A549 treated with CpdA at 1 μM for 4 hours (cell line): Measurements from ENCODE around the gene PRSS53. TPM values are rescaled to one million over a fixed set of nuclear protein-coding genes. Genes with fewer than 3 reads are reported as not detected.

Source experiments
- total RNA-seq: library from RNA; stranded (reverse); fragments of 200-300 nt; extraction: Qiagen RNA extraction; gene quantifications from 5 replicates; pipeline ENCODE4 v1.2.3, GENCODE V29; 2022; ENCODE audit warnings: low read depth

PRSS53 gene
- total RNA-seq, result 0.78 to 2.7 TPM (median 1.4 TPM) in 5 replicates

GRCh38 chr16:31088459-31089183 is at the start of gene PRSS53:
Gene PRSS53, minus strand, starts transcription at chr16:31088943. Its CDS starts 134 bp downstream, at chr16:31088809.

GRCh38 chr16:31135535-31136286 is 47.0 kb upstream of the PRSS53 start, which contains the start of gene PRSS8:
Gene PRSS8, minus strand, starts transcription at chr16:31135727. Its CDS starts 229 bp downstream, at chr16:31135498.

GRCh38 chr16:31117384-31118222 is 28.9 kb upstream of the PRSS53 start, which contains the start of gene KAT8:
Gene KAT8, plus strand, starts transcription at chr16:31117664. Its CDS starts 18 bp downstream, at chr16:31117682.

GRCh38 chr16:31108035-31108793 is 19.5 kb upstream of the PRSS53 start, which contains the start of gene BCKDK:
Gene BCKDK, plus strand, starts transcription at chr16:31108386. Its CDS starts 838 bp downstream, at chr16:31109224.

GRCh38 chr16:31094424-31095120 is 5.8 kb upstream of the PRSS53 start, which contains the start of gene VKORC1:
Gene VKORC1, minus strand, starts transcription at chr16:31094797. Its CDS starts 68 bp downstream, at chr16:31094729.

GRCh38 chr16:31073970-31074813 is 14.6 kb downstream of the PRSS53 start, which contains the start of the genes ZNF646 and ZNF668:
Gene ZNF646, plus strand, starts transcription at chr16:31074422. Its CDS starts 1,903 bp downstream, at chr16:31076325.
Gene ZNF668, minus strand, starts transcription at chr16:31074240. Its CDS starts 9,781 bp downstream, at chr16:31064459.

Other genes starting within 250 kb of the PRSS53 start
- gene BCL7C, start 194.9 kb downstream of the PRSS53 start, total RNA-seq, result 24.3 to 38.7 TPM (median 36.4 TPM) in 5 replicates
- 0.09 to 0.23 TPM (median 0.16 TPM) in 4 of 5 replicates, not detected in the other for gene CTF1, start 192.3 kb downstream of the PRSS53 start, total RNA-seq
- 16.3 to 25.2 TPM (median 21.8 TPM) in 5 replicates for gene FBXL19, start 165.4 kb downstream of the PRSS53 start, total RNA-seq
- 12.1 to 15.0 TPM (median 13.6 TPM) in 5 replicates for gene ORAI3, start 139.9 kb downstream of the PRSS53 start, total RNA-seq
- 17.6 to 24.3 TPM (median 21.8 TPM) in 5 replicates for gene SETD1A, start 131.2 kb downstream of the PRSS53 start, total RNA-seq
- 12.5 to 17.3 TPM (median 14.7 TPM) in 5 replicates for gene HSD3B7, start 103.7 kb downstream of the PRSS53 start, total RNA-seq
- 1.4 to 2.2 TPM (median 1.7 TPM) in 5 replicates for gene STX1B, start 78.3 kb downstream of the PRSS53 start, total RNA-seq
- gene STX4, start 55.4 kb downstream of the PRSS53 start, total RNA-seq, result 62.0 to 77.3 TPM (median 76.2 TPM) in 5 replicates
- 15.6 to 22.1 TPM (median 16.6 TPM) in 5 replicates for gene ZNF668, start 14.7 kb downstream of the PRSS53 start, total RNA-seq
- gene ZNF646, start 14.5 kb downstream of the PRSS53 start, total RNA-seq, result 9.3 to 11.3 TPM (median 9.8 TPM) in 5 replicates
- gene VKORC1, start 5.9 kb upstream of the PRSS53 start, total RNA-seq, result 93.5 to 141 TPM (median 138 TPM) in 5 replicates
- gene BCKDK, start 19.4 kb upstream of the PRSS53 start, total RNA-seq, result 35.8 to 51.3 TPM (median 41.7 TPM) in 5 replicates
- 34.5 to 39.9 TPM (median 37.7 TPM) in 5 replicates for gene KAT8, start 28.7 kb upstream of the PRSS53 start, total RNA-seq
- 0.21 to 0.33 TPM (median 0.24 TPM) in 5 replicates for gene PRSS8, start 46.8 kb upstream of the PRSS53 start, total RNA-seq
- 0.35 to 1.1 TPM (median 0.70 TPM) in 5 replicates for gene PRSS36, start 61.1 kb upstream of the PRSS53 start, total RNA-seq
- 510 to 596 TPM (median 534 TPM) in 5 replicates for gene FUS, start 91.2 kb upstream of the PRSS53 start, total RNA-seq
- 24.0 to 44.0 TPM (median 40.3 TPM) in 5 replicates for gene PYCARD, start 113.8 kb upstream of the PRSS53 start, total RNA-seq
- 0.01 to 0.16 TPM (median 0.03 TPM) in 4 of 5 replicates, not detected in the other for gene TRIM72, start 125.2 kb upstream of the PRSS53 start, total RNA-seq
- gene PYDC1, start 128.2 kb upstream of the PRSS53 start, total RNA-seq, result not detected in 5 replicates
- 2.2 to 3.4 TPM (median 2.8 TPM) in 5 replicates for gene ITGAM, start 171.0 kb upstream of the PRSS53 start, total RNA-seq